ENCODE data around the gene ZNF593OS.

ZNF593OS gene

GRCh38 chr1:26184086-26184485 is 12.5 kb upstream of the ZNF593OS start:
- TF ChIP-seq CTCF (IDR thresholded peaks at IDR 0.05; ENCODE audit: extremely low read depth, missing control alignments) = no peak
- peak; percentile 20 for DNase-seq (ENCODE audit: low spot score)

GRCh38 chr1:26182383-26182696 is 10.7 kb upstream of the ZNF593OS start:
- TF ChIP-seq CTCF (IDR thresholded peaks at IDR 0.05; ENCODE audit: extremely low read depth, missing control alignments) = no peak
- no peak for DNase-seq (ENCODE audit: low spot score)

- DNase-seq (ENCODE audit: low spot score) = no peak
- TF ChIP-seq CTCF (IDR thresholded peaks at IDR 0.05; ENCODE audit: extremely low read depth, missing control alignments) = no peak
Observed at GRCh38 chr1:26181586-26182382, 10.2 kb upstream of the ZNF593OS start.

- no peak for TF ChIP-seq CTCF (IDR thresholded peaks at IDR 0.05; ENCODE audit: extremely low read depth, missing control alignments)
- no peak for DNase-seq (ENCODE audit: low spot score)
Observed at GRCh38 chr1:26180010-26180506, 8.4 kb upstream of the ZNF593OS start.

- no peak for TF ChIP-seq CTCF (IDR thresholded peaks at IDR 0.05; ENCODE audit: extremely low read depth, missing control alignments)
- DNase-seq (ENCODE audit: low spot score) = no peak
Observed at GRCh38 chr1:26177182-26177684, 5.6 kb upstream of the ZNF593OS start, which contains the start of gene CNKSR1. TSS of gene CNKSR1 (plus strand) at chr1:26177491. CDS start at chr1:26177548, 57 bp downstream.

- no peak for DNase-seq (ENCODE audit: low spot score)
- no peak for TF ChIP-seq CTCF (IDR thresholded peaks at IDR 0.05; ENCODE audit: extremely low read depth, missing control alignments)
Observed at GRCh38 chr1:26175346-26175745, 3.7 kb upstream of the ZNF593OS start.

GRCh38 chr1:26170472-26170821 is 1.2 kb downstream of the ZNF593OS start:
- DNase-seq (ENCODE audit: low spot score) = no peak
- TF ChIP-seq CTCF (IDR thresholded peaks at IDR 0.05; ENCODE audit: extremely low read depth, missing control alignments) = no peak
